Thyroid gland (tissue), 4 donors: ENCODE results near the gene SPARCL1. TPM values are rescaled to one million over a fixed set of nuclear protein-coding genes. Genes with fewer than 3 reads are reported as not detected.
A peak's percentile ranks its signal among the peaks of the same experiment; 100 is the strongest.

Experiments
- DNase-seq, 2 donors: peaks; one replicate each; pipeline ENCODE4 v3.0.0-alpha.2; 2019
- H3K27ac ChIP-seq, 3 donors: fragments of 200-600 bp; sonication (generic); 1 replicate in 2 of 3; 2 replicates in 1 of 3; pipeline ENCODE4 v1.5.1; 2016 to 2019; ENCODE audit warnings: mild to moderate bottlenecking in 1 of 3, moderate library complexity in 1 of 3
- H3K27me3 ChIP-seq: fragments of 200-600 bp; sonication (generic); one replicate; pipeline ENCODE4 v1.5.1; 2019
- H3K36me3 ChIP-seq, 2 donors: fragments of 200-600 bp; sonication (generic); one replicate each; pipeline ENCODE4 v1.5.1; 2016 to 2019
- H3K4me1 ChIP-seq, 2 donors: fragments of 200-600 bp; sonication (generic); one replicate each; pipeline ENCODE4 v1.5.1; 2017 to 2019
- H3K4me3 ChIP-seq, 3 donors: fragments of 200-600 bp; sonication (generic); replicated peaks in 1 of 3; 1 replicate in 2 of 3; 2 replicates in 1 of 3; pipeline ENCODE4 v1.5.1; 2016; ENCODE audit warnings: mild to moderate bottlenecking in 1 of 3
- H3K9me3 ChIP-seq: fragments of 200-600 bp; sonication (generic); one replicate; pipeline ENCODE4 v1.5.1; 2017
- CTCF ChIP-seq, 6 experiments: fragments of 200-600 bp in 3 of 6; fragments of 450-650 bp in 3 of 6; sonication (generic) in 3 of 6; IDR thresholded peaks; one replicate each; pipeline ENCODE4 v1.5.1; 2016 to 2019; ENCODE audit warnings: antibody characterized with exemption in 6 of 6, mild to moderate bottlenecking in 2 of 6, inconsistent platforms in 1 of 6, moderate library complexity in 1 of 6
- POLR2A ChIP-seq, 2 donors: fragments of 450-650 bp; IDR thresholded peaks; one replicate each; pipeline ENCODE4 v1.6.1; 2017; ENCODE audit warnings: antibody characterized with exemption in 2 of 2, mild to moderate bottlenecking in 2 of 2, moderate library complexity in 1 of 2
- WGBS, 2 donors: methylation state at CpG; one replicate each; pipeline ENCODE4 v1.1.5; 2017; 5-methylcytosine and 5-hydroxymethylcytosine counted together
- intact Hi-C: fragments of 100-400 bp; cut with DNase I; formaldehyde crosslinking; loops from one replicate; pipeline ENCODE4 v1.15.1; 2023
- total RNA-seq, 4 donors: library from RNA; depleted of rRNA; stranded (reverse); fragments of >200 nt; gene quantifications; one replicate each; pipeline ENCODE4 v1.2.3, GENCODE V29; 2016

Gene SPARCL1
- total RNA-seq, 4 donors from 2014 or later = 234 to 569 (median 391) TPM

- Histone ChIP-seq H3K9me3 (no peaks in the 10 kb centered on the region), H3K27ac (peak overlapping the region; percentile 70 to 91 (median 83)), H3K4me1 (peaks cover 8 to 39% of the 10 kb centered on the region in 2 donors), H3K4me3 (peak overlapping the region in 1 of 3 donors; percentile 16), H3K36me3 (no peaks in the 10 kb centered on the region), H3K27me3 (no peaks in the 10 kb centered on the region)
- intact Hi-C loops = no loop called here
- DNase-seq = peak in 1 of 2 donors; percentile 16
- TF ChIP-seq POLR2A (IDR thresholded peaks at IDR 0.05) (no peak), CTCF (IDR thresholded peaks at IDR 0.05) (no peak)
- 38 to 44% methylated on average over 2 of the region's 2 CpGs for WGBS, 2 donors
Measured at GRCh38 chr4:87527431-87528220, 1.6 kb downstream of the SPARCL1 start.

GRCh38 chr4:87525636-87526295, 3.4 kb downstream of the SPARCL1 start:
- no peak for TF ChIP-seq POLR2A (IDR thresholded peaks at IDR 0.05)
- TF ChIP-seq CTCF (IDR thresholded peaks at IDR 0.05) = no peak
- H3K36me3 ChIP-seq = no peaks in the 10 kb centered on the region
- peak overlapping the region in 1 of 3 donors; percentile 16 for H3K4me3 ChIP-seq
- DNase-seq = no peak
- H3K9me3 ChIP-seq = no peaks in the 10 kb centered on the region
- H3K4me1 ChIP-seq = peaks cover 16 to 33% of the 10 kb centered on the region in 2 donors
- H3K27ac ChIP-seq = peak overlapping the region; percentile 70 to 91 (median 83)
- H3K27me3 ChIP-seq = no peaks in the 10 kb centered on the region
- 60 to 62% methylated on average over 3 of the region's 3 CpGs for WGBS, 2 donors
- intact Hi-C loops = no loop called here

- intact Hi-C loops = no loop called here
- Histone ChIP-seq H3K4me3 (no peak overlapping the region), H3K27ac (peak overlapping the region in 2 of 3 donors; percentile 83 to 91), H3K27me3 (no peaks in the 10 kb centered on the region), H3K36me3 (no peaks in the 10 kb centered on the region), H3K9me3 (no peaks in the 10 kb centered on the region), H3K4me1 (peaks cover 11 to 28% of the 10 kb centered on the region in 2 donors)
- 90 to 99% methylated on average over 2 of the region's 2 CpGs for WGBS, 2 donors
- no peak for TF ChIP-seq POLR2A (IDR thresholded peaks at IDR 0.05)
- TF ChIP-seq CTCF (IDR thresholded peaks at IDR 0.05) = no peak
- no peak for DNase-seq
Measured at GRCh38 chr4:87524456-87524855, 4.7 kb downstream of the SPARCL1 start.

- intact Hi-C loops = no loop called here
Measured at GRCh38 chr4:87523307-87523706, 5.9 kb downstream of the SPARCL1 start.

More at GRCh38 chr4:87523307-87523706, 5.9 kb downstream of the SPARCL1 start:
- Histone ChIP-seq H3K36me3 (no peaks in the 10 kb centered on the region), H3K4me3 (no peak overlapping the region), H3K4me1 (peaks cover 11 to 20% of the 10 kb centered on the region in 2 donors), H3K27ac (peak overlapping the region in 2 of 3 donors; percentile 73 to 84), H3K27me3 (no peaks in the 10 kb centered on the region), H3K9me3 (no peaks in the 10 kb centered on the region)
- no peak for TF ChIP-seq POLR2A (IDR thresholded peaks at IDR 0.05)
- TF ChIP-seq CTCF (IDR thresholded peaks at IDR 0.05) = no peak
- 55 to 57% methylated on average over 4 of the region's 4 CpGs for WGBS, 2 donors
- no peak for DNase-seq
